HCT116 (cell line): ENCODE data around the gene GALNT2. TPM values are rescaled to one million over a fixed set of nuclear protein-coding genes. Genes with fewer than 3 reads are reported as not detected.

Experiments
- ATAC-seq: fragments of 200-7000 bp; cut with Tn5 transposase; 2 replicates; pipeline ENCODE4 v1.9.1; 2020; ENCODE audit warnings: mild to moderate bottlenecking, moderate library complexity
- BruUV-seq: library from RNA; stranded (reverse); fragments of 400-500 nt; replicated peaks from 2 replicates; lab custom pipeline; 2021; lab: Mats Ljungman, UMichigan
- CTCF ChIA-PET: fragments of 300-600 bp; sonication (Branson Sonifier 250); formaldehyde crosslinking; loops from one replicate; lab custom pipeline; 2021; ENCODE audit warnings: antibody characterized with exemption; lab: Charles Lee
- POLR2A ChIA-PET: fragments of 300-600, 350-600 bp; sonication (Branson Sonifier 250); formaldehyde crosslinking; loops from one replicate; lab custom pipeline; 2021; ENCODE audit warnings: antibody characterized with exemption; lab: Charles Lee
- RAD21 ChIA-PET, 2 experiments: fragments of 300-600 bp; sonication (Branson Sonifier 250); formaldehyde crosslinking; loops; one replicate each; lab custom pipeline; 2023; ENCODE audit warnings: low total read pairs in 2 of 2; ENCODE audit not compliant: uncharacterized antibody in 2 of 2, unreplicated experiment in 2 of 2, low non-redundant PET in 1 of 2; lab: Charles Lee
- DNase-seq: peaks from one replicate; pipeline ENCODE4 v3.0.0-alpha.2; 2010; ENCODE audit warnings: low read depth, low spot score
- H2AFZ ChIP-seq: fragments of 200-600 bp; shearing (Covaris generic), sonication (generic); 2 replicates; pipeline ENCODE4 v1.6.1; 2017; ENCODE audit warnings: low read depth, mixed run types, mixed read lengths, antibody characterized with exemption, low read length; ENCODE audit not compliant: poor library complexity, severe bottlenecking
- H3K27ac ChIP-seq: 2 replicates; pipeline ENCODE4 v1.5.1; 2012; ENCODE audit warnings: low read depth, low read length
- H3K27me3 ChIP-seq: fragments of 200-600 bp; sonication (generic); 2 replicates; pipeline ENCODE4 v1.6.1; 2016; ENCODE audit warnings: mixed run types, low read length, mixed read lengths; ENCODE audit not compliant: insufficient read depth
- H3K36me3 ChIP-seq, 2 experiments: fragments of 200-500 bp in 1 of 2; fragments of 200-600 bp in 1 of 2; sonication (Bioruptor generic) in 1 of 2; sonication (generic) in 1 of 2; 2 replicates each; pipeline versions ENCODE4 v1.5.1 to v1.6.1; 2014 to 2016; ENCODE audit warnings: low read length in 2 of 2, inconsistent platforms in 1 of 2, mixed read lengths in 1 of 2, mixed run types in 1 of 2; ENCODE audit not compliant: insufficient read depth in 2 of 2, control insufficient read depth in 1 of 2
- H3K4me1 ChIP-seq, 2 experiments: fragments of 200-600 bp in 1 of 2; sonication (generic) in 1 of 2; 2 replicates each; pipeline versions ENCODE4 v1.5.1 to v1.6.1; 2012 to 2017; ENCODE audit warnings: low read length in 2 of 2, inconsistent platforms in 1 of 2, mild to moderate bottlenecking in 1 of 2, mixed read lengths in 1 of 2, mixed run types in 1 of 2, moderate library complexity in 1 of 2; ENCODE audit not compliant: insufficient read depth in 2 of 2, control insufficient read depth in 1 of 2
- H3K4me2 ChIP-seq: fragments of 200-600 bp; sonication (generic); 2 replicates; pipeline ENCODE4 v1.6.1; 2017; ENCODE audit warnings: mixed run types, low read length, mixed read lengths
- H3K4me3 ChIP-seq, 2 experiments: fragments of 200-600 bp in 1 of 2; sonication (generic) in 1 of 2; replicated peaks in 1 of 2; 2 replicates each; pipeline ENCODE4 v1.5.1; 2011 to 2016; ENCODE audit warnings: low read length in 2 of 2, control low read depth in 1 of 2, low read depth in 1 of 2, mild to moderate bottlenecking in 1 of 2, mixed read lengths in 1 of 2, mixed run types in 1 of 2
- H3K79me2 ChIP-seq: fragments of 200-600 bp; sonication (generic); 2 replicates; pipeline ENCODE4 v1.6.1; 2017; ENCODE audit warnings: mild to moderate bottlenecking, mixed run types, low read length, moderate library complexity, mixed read lengths; ENCODE audit not compliant: insufficient read depth
- H3K9ac ChIP-seq: fragments of 200-600 bp; sonication (generic); 2 replicates; pipeline ENCODE4 v1.6.1; 2016; ENCODE audit warnings: low read length, mixed read lengths
- H3K9me2 ChIP-seq: fragments of 200-600 bp; sonication (generic), shearing (Covaris generic); 2 replicates; pipeline ENCODE4 v1.6.1; 2017; ENCODE audit warnings: mixed run types, mild to moderate bottlenecking, moderate library complexity; ENCODE audit not compliant: insufficient read depth
- H3K9me3 ChIP-seq, 2 experiments: fragments of 200-500 bp in 1 of 2; fragments of 200-600 bp in 1 of 2; sonication (Bioruptor generic) in 1 of 2; sonication (generic) in 1 of 2; 2 replicates each; pipeline ENCODE4 v1.6.1; 2014 to 2017; ENCODE audit warnings: low read length in 2 of 2, mixed read lengths in 2 of 2, inconsistent platforms in 1 of 2, low read depth in 1 of 2, mild to moderate bottlenecking in 1 of 2, mixed run types in 1 of 2, moderate library complexity in 1 of 2; ENCODE audit not compliant: control insufficient read depth in 1 of 2, insufficient read depth in 1 of 2
- H4K20me1 ChIP-seq: fragments of 200-600 bp; sonication (generic), shearing (Covaris generic); 2 replicates; pipeline ENCODE4 v1.6.1; 2017; ENCODE audit warnings: mixed run types, mild to moderate bottlenecking, moderate library complexity; ENCODE audit not compliant: insufficient read depth
- EGR1 ChIP-seq: IDR thresholded peaks from 2 replicates; pipeline ENCODE4 v1.6.1; 2012; ENCODE audit warnings: low read depth
- ELF1 ChIP-seq: IDR thresholded peaks from 2 replicates; pipeline ENCODE4 v1.6.1; 2012; ENCODE audit warnings: low read depth, borderline replicate concordance
- EZH2 ChIP-seq: fragments of 200-600 bp; sonication (generic); IDR thresholded peaks from 2 replicates; pipeline ENCODE4 v1.6.1; 2017; ENCODE audit warnings: antibody characterized with exemption, mixed run types
- EZH2phosphoT487 ChIP-seq: fragments of 200-600 bp; IDR thresholded peaks from 2 replicates; pipeline ENCODE4 v1.6.1; 2018; ENCODE audit warnings: antibody characterized with exemption, borderline replicate concordance
- POLR2A ChIP-seq: IDR thresholded peaks from 2 replicates; pipeline ENCODE4 v1.7.0; 2011; ENCODE audit warnings: borderline replicate concordance; ENCODE audit not compliant: insufficient read depth, insufficient read length; ENCODE audit errors: extremely low read depth
- POLR2AphosphoS5 ChIP-seq: IDR thresholded peaks from 2 replicates; pipeline ENCODE4 v1.6.1; 2011; ENCODE audit warnings: mild to moderate bottlenecking, low read depth, low read length, moderate library complexity
- RAD21 ChIP-seq: IDR thresholded peaks from 2 replicates; pipeline ENCODE4 v1.6.1; 2012; ENCODE audit warnings: low read depth, mild to moderate bottlenecking
- SIN3A ChIP-seq: IDR thresholded peaks from 2 replicates; pipeline ENCODE4 v1.6.1; 2012; ENCODE audit warnings: low read depth
- SP1 ChIP-seq: IDR thresholded peaks from 2 replicates; pipeline ENCODE4 v1.6.1; 2012; ENCODE audit warnings: low read depth
- SRF ChIP-seq: IDR thresholded peaks from 2 replicates; pipeline ENCODE4 v1.6.1; 2012; ENCODE audit warnings: low read depth
- YY1 ChIP-seq: IDR thresholded peaks from 2 replicates; pipeline ENCODE4 v1.6.1; 2011; ENCODE audit warnings: low read length, low read depth, moderate library complexity, mild to moderate bottlenecking; ENCODE audit not compliant: insufficient replicate concordance; ENCODE audit errors: extremely low read depth
- ZFX ChIP-seq: fragments of 450-650 bp; IDR thresholded peaks from 2 replicates; pipeline ENCODE4 v1.6.1; 2017
- intact Hi-C: fragments of 100-400 bp; cut with micrococcal nuclease; formaldehyde crosslinking; loops from 2 replicates; pipeline ENCODE4 v1.10.0; 2022
- total RNA-seq: library from RNA; stranded (reverse); gene quantifications from one replicate; pipeline ENCODE4 v1.2.1, GENCODE V29; 2021; ENCODE audit not compliant: unreplicated experiment
- TF ChIP-seq, protein P1 (sequence below): IDR thresholded peaks from 2 replicates; pipeline ENCODE4 v1.6.1; 2012
- TF ChIP-seq, protein P2 (sequence below): IDR thresholded peaks from 2 replicates; pipeline ENCODE4 v1.6.1; 2012

The GALNT2 gene
- total RNA-seq, 1 experiment from 2014 or later, result 40.8 TPM

DNA sequence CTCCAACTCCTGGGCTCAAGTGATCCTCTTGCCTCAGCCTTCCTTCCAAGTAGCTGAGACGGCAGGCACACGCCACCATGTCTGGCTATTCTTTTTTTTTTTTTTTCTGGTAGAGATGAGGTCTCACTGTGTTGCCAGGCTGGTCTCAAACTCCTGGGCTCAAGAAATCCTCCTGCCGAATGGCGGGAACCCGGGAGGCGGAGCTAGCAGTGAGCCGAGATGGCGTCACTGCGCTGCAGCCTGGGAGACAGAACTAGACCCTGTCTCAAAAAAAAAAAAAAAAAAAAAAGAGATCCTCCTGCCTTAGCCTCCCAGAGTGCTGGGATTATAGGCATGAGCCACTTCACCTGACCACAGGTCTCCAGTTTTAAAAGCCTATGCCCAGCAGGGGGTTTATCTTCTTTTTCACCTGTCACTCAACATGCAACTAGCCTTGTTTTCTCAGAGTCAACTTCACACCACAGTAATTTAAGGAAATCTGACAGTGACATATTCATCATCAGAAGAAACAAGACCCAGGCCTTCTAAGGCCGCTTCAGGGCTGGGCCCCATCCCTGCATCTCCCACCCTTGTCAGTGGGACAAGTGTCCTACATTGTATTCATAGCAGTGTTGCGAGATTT lies 38.3 kb upstream of the GALNT2 start:
- TF ChIP-seq, protein P1, sequence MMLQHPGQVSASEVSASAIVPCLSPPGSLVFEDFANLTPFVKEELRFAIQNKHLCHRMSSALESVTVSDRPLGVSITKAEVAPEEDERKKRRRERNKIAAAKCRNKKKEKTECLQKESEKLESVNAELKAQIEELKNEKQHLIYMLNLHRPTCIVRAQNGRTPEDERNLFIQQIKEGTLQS, result no peak
- TF ChIP-seq POLR2AphosphoS5 (no peak), EZH2 (no peak), EZH2phosphoT487 (no peak)
- TF ChIP-seq, protein P2, sequence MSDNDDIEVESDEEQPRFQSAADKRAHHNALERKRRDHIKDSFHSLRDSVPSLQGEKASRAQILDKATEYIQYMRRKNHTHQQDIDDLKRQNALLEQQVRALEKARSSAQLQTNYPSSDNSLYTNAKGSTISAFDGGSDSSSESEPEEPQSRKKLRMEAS, result no peak
- RAD21 ChIA-PET, result no interaction called here

DNA sequence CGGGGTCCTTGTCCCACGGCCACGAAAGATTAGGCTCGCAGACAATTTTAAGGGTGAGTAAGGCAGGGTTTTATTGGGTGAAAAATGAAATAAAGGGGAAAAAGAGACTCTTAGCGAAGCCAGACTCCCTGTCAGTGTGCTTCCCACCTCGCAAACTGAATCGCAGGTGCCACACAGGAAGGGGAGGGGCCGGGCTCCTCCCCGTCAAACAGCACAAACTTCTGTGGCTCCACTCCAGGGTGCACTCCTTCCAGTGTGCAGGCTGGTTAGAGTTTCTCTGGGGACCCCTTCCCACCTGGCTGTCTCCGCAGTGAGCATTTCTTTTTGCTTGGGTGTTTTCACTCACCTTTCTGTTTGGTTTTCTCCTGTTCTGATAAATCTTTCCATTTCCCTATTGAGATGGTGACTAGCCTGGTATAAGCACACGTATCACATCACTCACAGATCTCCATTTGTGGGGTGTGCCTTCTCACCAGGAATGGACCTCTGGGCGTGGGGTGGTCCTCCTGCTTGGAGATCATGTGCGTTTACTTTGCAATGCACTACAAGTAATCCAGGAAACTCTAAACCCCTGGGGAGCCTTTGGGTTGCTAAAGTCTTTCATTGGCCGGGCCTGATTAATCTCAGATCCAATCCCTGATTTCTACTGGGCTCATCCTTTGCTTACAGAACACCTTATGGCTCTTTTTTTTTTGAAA lies 37.6 kb upstream of the GALNT2 start:
- H4K20me1 ChIP-seq, result no peaks in the 10 kb centered on the region
- no peaks in the 10 kb centered on the region for H3K9me2 ChIP-seq
- no peaks in the 10 kb centered on the region for H3K27me3 ChIP-seq
- TF ChIP-seq, protein P1, result no peak
- TF ChIP-seq SIN3A, result no peak
- no peak for TF ChIP-seq ZFX
- no peak for TF ChIP-seq POLR2A
- TF ChIP-seq SP1, result no peak
- TF ChIP-seq YY1, result no peak
- no peak for TF ChIP-seq ELF1
- no peak for TF ChIP-seq SRF
- TF ChIP-seq POLR2AphosphoS5, result no peak
- TF ChIP-seq EZH2, result no peak
- no peak for TF ChIP-seq EGR1
- no peak for TF ChIP-seq RAD21
- TF ChIP-seq, all 23 proteins: peak for 0
- ATAC-seq, result no peak
- no peak overlapping the region for H3K4me3 ChIP-seq
- CTCF ChIA-PET, result no interaction called here
- no peak overlapping the region for H3K27ac ChIP-seq
- no peak for DNase-seq
- H2AFZ ChIP-seq, result no peak overlapping the region
- H3K4me1 ChIP-seq, result no peaks in the 10 kb centered on the region
- RAD21 ChIA-PET, result no interaction called here
- H3K4me2 ChIP-seq, result no peak overlapping the region
- no peak overlapping the region for H3K9ac ChIP-seq
- no TSS peak for BruUV-seq
- no peaks in the 10 kb centered on the region for H3K9me3 ChIP-seq
- intact Hi-C loops, result no loop called here
- H3K36me3 ChIP-seq, result no peaks in the 10 kb centered on the region
- H3K79me2 ChIP-seq, result no peaks in the 10 kb centered on the region
- POLR2A ChIA-PET, result no interaction called here

More for the DNA sequence above, 38.3 kb upstream of the GALNT2 start:
- intact Hi-C loops, result no loop called here
- Histone ChIP-seq H4K20me1 (no peaks in the 10 kb centered on the region), H3K9me2 (no peaks in the 10 kb centered on the region), H3K9me3 (no peaks in the 10 kb centered on the region), H3K36me3 (no peaks in the 10 kb centered on the region), H3K4me1 (no peaks in the 10 kb centered on the region), H3K9ac (no peak overlapping the region), H3K4me2 (no peak overlapping the region), H3K27me3 (no peaks in the 10 kb centered on the region), H3K4me3 (no peak overlapping the region), H3K79me2 (no peaks in the 10 kb centered on the region), H2AFZ (no peak overlapping the region), H3K27ac (no peak overlapping the region)
- DNase-seq, result no peak
- POLR2A ChIA-PET, result no interaction called here
- no TSS peak for BruUV-seq
- CTCF ChIA-PET, result no interaction called here
- no peak for ATAC-seq
